GM23248 (cell line): ENCODE data around the gene ZNF460.

Source experiments
- EZH2 ChIP-seq: fragments of 200-600 bp; sonication (generic); IDR thresholded peaks from 2 replicates; pipeline ENCODE4 v1.6.1; 2018; ENCODE audit warnings: antibody characterized with exemption, mild to moderate bottlenecking; ENCODE audit not compliant: insufficient read depth, poor library complexity, severe bottlenecking
- EZH2phosphoT487 ChIP-seq: fragments of 200-600 bp; sonication (generic); IDR thresholded peaks from 2 replicates; pipeline ENCODE4 v1.6.1; 2018; ENCODE audit warnings: antibody characterized with exemption, moderate library complexity, mild to moderate bottlenecking, low read depth; ENCODE audit not compliant: insufficient read depth

- TF ChIP-seq EZH2 (no peak), EZH2phosphoT487 (no peak)
These were observed 3.9 kb upstream of the ZNF460 start for GRCh38 chr19:57276430-57276829.
